ENCODE data around the gene MTCL1. TPM values are rescaled to one million over a fixed set of nuclear protein-coding genes. Genes with fewer than 3 reads are reported as not detected.

Gene MTCL1
- total and polyA plus RNA-seq, 4 donors: 0.65 to 5.4 (median 1.4) TPM

GRCh38 chr18:8658858-8659485, 46.4 kb upstream of the MTCL1 start (continued):
- TF ChIP-seq TAF1 (conservative IDR thresholded peaks at IDR 0.05): no peak

DNA sequence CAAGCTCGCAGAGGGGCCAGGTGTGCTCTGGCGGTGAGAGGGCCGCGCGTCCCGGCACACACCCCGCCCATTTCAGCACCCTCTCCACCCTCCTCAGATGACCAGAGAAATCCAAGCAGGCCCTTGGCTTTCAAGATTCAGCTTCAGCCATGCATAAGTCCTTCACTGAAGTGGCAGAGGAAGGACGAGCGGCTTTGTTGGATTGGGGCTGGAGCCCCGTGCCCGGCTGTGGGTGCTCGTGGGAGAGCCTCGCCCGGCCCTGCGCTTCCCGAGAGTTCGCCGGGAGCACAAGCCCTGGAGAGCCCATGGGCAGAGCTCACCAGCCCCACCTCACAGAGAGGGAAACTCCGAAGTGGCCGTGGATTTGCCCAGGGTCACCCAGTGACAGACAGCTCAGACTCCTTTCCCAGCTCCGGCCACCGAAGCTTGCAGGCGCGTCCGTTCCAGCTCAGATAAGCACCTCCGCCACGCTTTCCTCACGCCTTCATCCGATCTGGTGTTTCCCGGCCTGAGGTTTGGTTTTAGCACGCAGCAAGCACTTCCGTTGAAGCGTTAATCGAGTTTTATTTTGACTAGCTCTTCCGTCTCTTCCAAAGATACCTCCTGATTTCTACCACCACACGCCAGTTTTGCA, 45.6 kb upstream of the MTCL1 start:
- H3K36me3 ChIP-seq (ENCODE audit: control insufficient read depth in 4 of 4, insufficient read depth in 3 of 4, low read depth in 1 of 4, low read length in 3 of 4): no peaks in the 10 kb centered on the region
- 89% methylated on average over 36 of the region's 36 CpGs for WGBS
- peaks cover 0 to 1% (median 0%) of the 10 kb centered on the region in 4 donors for H3K4me1 ChIP-seq (ENCODE audit: control insufficient read depth in 4 of 4, insufficient read depth in 4 of 4, low read length in 3 of 4)
- no peaks in the 10 kb centered on the region for H3K27me3 ChIP-seq (ENCODE audit: control insufficient read depth in 4 of 4, insufficient read depth in 4 of 4, low read length in 3 of 4)
- no peak overlapping the region for H3K9ac ChIP-seq (ENCODE audit: low read depth in 1 of 2, low read length in 2 of 2)
- H3K9me3 ChIP-seq (ENCODE audit: control insufficient read depth in 4 of 4, low read length in 3 of 4): no peaks in the 10 kb centered on the region
- TF ChIP-seq RXRA (IDR thresholded peaks at IDR 0.05) (no peak), FOXA2 (IDR thresholded peaks at IDR 0.05) (no peak)
- H3K27ac ChIP-seq (ENCODE audit: low read depth in 1 of 2, low read length in 2 of 2): no peak overlapping the region
- no peak overlapping the region for H3K4me3 ChIP-seq (ENCODE audit: low read depth in 1 of 3, low read length in 3 of 3)
- DNase-seq (ENCODE audit: low spot score): no peak

DNA sequence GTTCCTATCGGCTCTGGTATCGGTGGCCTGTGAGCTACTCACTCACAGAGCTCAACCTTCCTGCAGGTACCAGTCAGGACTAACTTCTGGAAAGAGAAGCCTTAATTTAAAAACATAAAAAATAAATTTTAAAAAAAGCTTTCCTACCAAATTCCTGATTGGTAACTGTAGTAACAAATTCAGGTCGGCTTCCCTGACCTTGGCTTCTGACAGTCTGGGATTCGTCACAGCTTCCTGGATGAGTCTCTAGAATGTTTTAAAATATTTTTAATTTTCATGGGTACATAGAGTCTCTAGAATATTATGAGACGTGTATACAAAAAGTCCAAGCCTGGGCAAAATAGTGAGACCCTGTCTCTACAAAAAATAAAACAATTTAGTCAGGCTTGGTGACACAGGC, 45.0 kb upstream of the MTCL1 start:
- H3K9ac ChIP-seq (ENCODE audit: low read depth in 1 of 2, low read length in 2 of 2): no peak overlapping the region
- TF ChIP-seq, protein P1, sequence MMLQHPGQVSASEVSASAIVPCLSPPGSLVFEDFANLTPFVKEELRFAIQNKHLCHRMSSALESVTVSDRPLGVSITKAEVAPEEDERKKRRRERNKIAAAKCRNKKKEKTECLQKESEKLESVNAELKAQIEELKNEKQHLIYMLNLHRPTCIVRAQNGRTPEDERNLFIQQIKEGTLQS (IDR thresholded peaks at IDR 0.05): no peak
- TF ChIP-seq FOXA1 (IDR thresholded peaks at IDR 0.05) (no peak), ZBTB33 (IDR thresholded peaks at IDR 0.05) (no peak), NR2F2 (IDR thresholded peaks at IDR 0.05) (no peak), HNF4G (IDR thresholded peaks at IDR 0.05) (no peak), JUND (IDR thresholded peaks at IDR 0.05) (no peak)
- H3K36me3 ChIP-seq (ENCODE audit: control insufficient read depth in 4 of 4, insufficient read depth in 3 of 4, low read depth in 1 of 4, low read length in 3 of 4): no peaks in the 10 kb centered on the region
- WGBS: 90% methylated on average over 5 of the region's 5 CpGs
- H3K9me3 ChIP-seq (ENCODE audit: control insufficient read depth in 4 of 4, low read length in 3 of 4): no peaks in the 10 kb centered on the region
- peaks cover 0 to 1% (median 0%) of the 10 kb centered on the region in 4 donors for H3K4me1 ChIP-seq (ENCODE audit: control insufficient read depth in 4 of 4, insufficient read depth in 4 of 4, low read length in 3 of 4)
- no peak overlapping the region for H3K27ac ChIP-seq (ENCODE audit: low read depth in 1 of 2, low read length in 2 of 2)
- no peaks in the 10 kb centered on the region for H3K27me3 ChIP-seq (ENCODE audit: control insufficient read depth in 4 of 4, insufficient read depth in 4 of 4, low read length in 3 of 4)
- H3K4me3 ChIP-seq (ENCODE audit: low read depth in 1 of 3, low read length in 3 of 3): no peak overlapping the region
- DNase-seq (ENCODE audit: low spot score): no peak

DNA sequence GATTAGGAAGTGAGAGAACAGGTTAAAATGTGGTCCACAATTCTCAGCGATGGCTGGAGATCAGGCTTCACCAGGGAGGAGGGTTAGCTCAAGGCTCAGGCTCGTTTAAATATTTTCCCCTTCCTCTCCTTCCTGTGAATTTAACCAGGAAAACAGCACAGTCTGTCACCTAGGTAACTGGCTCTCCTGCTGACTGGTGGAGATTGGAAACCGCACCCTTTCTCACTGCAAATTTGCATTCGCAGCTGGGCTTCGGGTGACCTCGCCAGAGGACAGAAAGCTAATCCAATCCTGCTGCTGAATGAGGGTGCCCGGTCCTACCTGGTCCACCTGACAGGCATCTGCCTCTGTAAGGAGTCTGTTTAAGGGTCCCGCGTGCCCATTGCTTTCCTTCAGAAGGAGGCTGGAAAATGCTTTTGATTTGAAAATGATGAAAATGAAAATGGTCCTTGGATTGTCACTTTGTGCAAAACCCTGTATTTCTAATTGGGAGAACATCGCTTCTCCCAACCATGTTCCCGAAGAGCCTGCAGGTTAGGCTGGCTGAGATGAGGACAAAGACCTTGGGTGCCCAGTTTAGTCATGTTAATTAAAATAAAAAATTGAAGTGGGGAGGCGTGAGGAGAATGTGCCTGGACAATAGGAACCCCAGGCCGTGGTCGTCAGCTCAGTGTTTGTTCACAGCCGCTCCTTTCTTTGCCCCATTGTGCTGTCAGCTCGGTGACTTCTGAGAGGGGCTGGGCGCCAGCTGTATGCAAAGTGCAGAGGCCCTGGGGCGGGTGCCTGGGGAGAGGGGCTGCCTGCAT, 43.4 kb upstream of the MTCL1 start:
- Histone ChIP-seq H3K36me3 (ENCODE audit: control insufficient read depth in 4 of 4, insufficient read depth in 3 of 4, low read depth in 1 of 4, low read length in 3 of 4) (no peaks in the 10 kb centered on the region), H3K4me1 (ENCODE audit: control insufficient read depth in 4 of 4, insufficient read depth in 4 of 4, low read length in 3 of 4) (peaks cover 0 to 1% (median 0%) of the 10 kb centered on the region in 4 donors), H3K27ac (ENCODE audit: low read depth in 1 of 2, low read length in 2 of 2) (no peak overlapping the region), H3K27me3 (ENCODE audit: control insufficient read depth in 4 of 4, insufficient read depth in 4 of 4, low read length in 3 of 4) (no peaks in the 10 kb centered on the region), H3K9me3 (ENCODE audit: control insufficient read depth in 4 of 4, low read length in 3 of 4) (no peaks in the 10 kb centered on the region), H3K4me3 (ENCODE audit: low read depth in 1 of 3, low read length in 3 of 3) (no peak overlapping the region), H3K9ac (ENCODE audit: low read depth in 1 of 2, low read length in 2 of 2) (no peak overlapping the region)
- 45% methylated on average over 18 of the region's 18 CpGs for WGBS
- no peak for DNase-seq (ENCODE audit: low spot score)
- TF ChIP-seq YY1 (IDR thresholded peaks at IDR 0.05) (no peak), HNF4G (IDR thresholded peaks at IDR 0.05) (no peak), RAD21 (IDR thresholded peaks at IDR 0.05) (no peak), TAF1 (conservative IDR thresholded peaks at IDR 0.05) (no peak), SP1 (IDR thresholded peaks at IDR 0.05) (no peak), FOXA2 (IDR thresholded peaks at IDR 0.05) (no peak), CTCF (IDR thresholded peaks at IDR 0.05; ENCODE audit: low read depth, low read length, missing input control) (no peak), ZBTB33 (IDR thresholded peaks at IDR 0.05) (no peak), NR2F2 (IDR thresholded peaks at IDR 0.05) (no peak), FOXA1 (IDR thresholded peaks at IDR 0.05) (no peak), RXRA (IDR thresholded peaks at IDR 0.05) (no peak)
- TF ChIP-seq, protein P2, sequence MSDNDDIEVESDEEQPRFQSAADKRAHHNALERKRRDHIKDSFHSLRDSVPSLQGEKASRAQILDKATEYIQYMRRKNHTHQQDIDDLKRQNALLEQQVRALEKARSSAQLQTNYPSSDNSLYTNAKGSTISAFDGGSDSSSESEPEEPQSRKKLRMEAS (IDR thresholded peaks at IDR 0.05): no peak
